Endothelial cell of umbilical vein (primary cell): ENCODE data around the gene OR51B2.

Experiments used
- EZH2 ChIP-seq: IDR thresholded peaks from 2 replicates; pipeline ENCODE4 v1.6.1; 2012; ENCODE audit warnings: borderline replicate concordance, low read depth, mild to moderate bottlenecking, moderate library complexity, low read length, inconsistent platforms; ENCODE audit not compliant: severe bottlenecking
- FOS ChIP-seq: IDR thresholded peaks from 2 replicates; pipeline ENCODE4 v1.6.1; 2011; ENCODE audit warnings: mild to moderate bottlenecking, low read length, moderate library complexity, borderline replicate concordance; ENCODE audit not compliant: insufficient read depth
- JUN ChIP-seq: IDR thresholded peaks from 2 replicates; pipeline ENCODE4 v1.6.1; 2011; ENCODE audit warnings: borderline replicate concordance, low read depth; ENCODE audit not compliant: insufficient read length, insufficient read depth
- POLR2A ChIP-seq: IDR thresholded peaks from 2 replicates; pipeline ENCODE4 v1.6.1; 2012; ENCODE audit warnings: low read depth, mild to moderate bottlenecking, control low read depth, low read length
- POLR2AphosphoS5 ChIP-seq: IDR thresholded peaks from 2 replicates; pipeline ENCODE4 v1.6.1; 2012; ENCODE audit warnings: low read depth, mild to moderate bottlenecking, control low read depth, low read length, moderate library complexity; ENCODE audit not compliant: insufficient read depth
- TF ChIP-seq, protein P1 (sequence below), 2 donors: IDR thresholded peaks; 1 replicate in 1 of 2; 2 replicates in 1 of 2; pipeline ENCODE4 v1.5.1; 2011; ENCODE audit warnings: low read length in 2 of 2, mild to moderate bottlenecking in 2 of 2, moderate library complexity in 2 of 2, control low read depth in 1 of 2, inconsistent platforms in 1 of 2, low read depth in 1 of 2; ENCODE audit not compliant: insufficient read depth in 1 of 2; ENCODE audit errors: extremely low read depth in 1 of 2

DNA sequence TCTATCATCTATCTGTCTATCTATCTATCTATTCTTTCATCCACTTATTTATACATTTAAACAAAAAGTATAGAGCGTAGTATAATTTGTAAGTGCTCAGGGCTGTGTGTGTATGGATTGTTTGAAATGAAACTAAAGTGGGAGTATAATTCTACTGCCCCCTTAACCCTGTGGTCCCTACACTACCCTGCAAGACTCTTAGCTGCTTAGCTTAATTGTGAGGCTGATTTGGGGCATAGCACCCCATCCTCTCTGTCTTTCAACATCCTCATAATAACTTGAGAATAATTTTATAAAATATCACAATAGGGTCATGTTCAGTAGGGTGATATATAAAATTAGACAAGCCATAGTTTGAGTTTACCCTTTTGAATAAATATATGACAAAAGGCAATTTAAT lies 34.0 kb downstream of the OR51B2 start:
- no peak for TF ChIP-seq POLR2A
- TF ChIP-seq, protein P1, sequence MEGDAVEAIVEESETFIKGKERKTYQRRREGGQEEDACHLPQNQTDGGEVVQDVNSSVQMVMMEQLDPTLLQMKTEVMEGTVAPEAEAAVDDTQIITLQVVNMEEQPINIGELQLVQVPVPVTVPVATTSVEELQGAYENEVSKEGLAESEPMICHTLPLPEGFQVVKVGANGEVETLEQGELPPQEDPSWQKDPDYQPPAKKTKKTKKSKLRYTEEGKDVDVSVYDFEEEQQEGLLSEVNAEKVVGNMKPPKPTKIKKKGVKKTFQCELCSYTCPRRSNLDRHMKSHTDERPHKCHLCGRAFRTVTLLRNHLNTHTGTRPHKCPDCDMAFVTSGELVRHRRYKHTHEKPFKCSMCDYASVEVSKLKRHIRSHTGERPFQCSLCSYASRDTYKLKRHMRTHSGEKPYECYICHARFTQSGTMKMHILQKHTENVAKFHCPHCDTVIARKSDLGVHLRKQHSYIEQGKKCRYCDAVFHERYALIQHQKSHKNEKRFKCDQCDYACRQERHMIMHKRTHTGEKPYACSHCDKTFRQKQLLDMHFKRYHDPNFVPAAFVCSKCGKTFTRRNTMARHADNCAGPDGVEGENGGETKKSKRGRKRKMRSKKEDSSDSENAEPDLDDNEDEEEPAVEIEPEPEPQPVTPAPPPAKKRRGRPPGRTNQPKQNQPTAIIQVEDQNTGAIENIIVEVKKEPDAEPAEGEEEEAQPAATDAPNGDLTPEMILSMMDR (IDR thresholded peaks at IDR 0.05; ENCODE audit: extremely low read depth in 1 of 2, insufficient read depth in 1 of 2, low read depth in 1 of 2, low read length in 2 of 2): no peak
- TF ChIP-seq EZH2: no peak
- TF ChIP-seq POLR2AphosphoS5: no peak
- no peak for TF ChIP-seq FOS
- no peak for TF ChIP-seq JUN
